Stomach (tissue), 4 donors: ENCODE measurements around the gene OR14J1.
"Not testable (repeated sequence)": the region's sequence is repeated elsewhere in the genome, so short reads cannot be mapped to it uniquely, and the experiment has no call there.

Experiments
- CTCF ChIP-seq, 7 experiments: fragments of 450-650 bp in 4 of 7; fragments of 200-600 bp in 3 of 7; sonication (generic) in 3 of 7; IDR thresholded peaks; one replicate each; pipeline ENCODE4 v1.5.1; 2016 to 2019; ENCODE audit warnings: antibody characterized with exemption in 7 of 7, control low read depth in 2 of 7, mild to moderate bottlenecking in 1 of 7
- POLR2A ChIP-seq, 4 donors: fragments of 450-650 bp; IDR thresholded peaks; one replicate each; pipeline ENCODE4 v1.6.1; 2016; ENCODE audit warnings: antibody characterized with exemption in 4 of 4, control low read depth in 2 of 4, mild to moderate bottlenecking in 1 of 4, moderate library complexity in 1 of 4
- POLR2AphosphoS5 ChIP-seq, 3 donors: sonication (generic); formaldehyde crosslinking; IDR thresholded peaks; one replicate each; pipeline ENCODE4 v1.6.1; 2016; ENCODE audit warnings: antibody characterized with exemption in 3 of 3

GRCh38 chr6:29349348-29349747, 47.8 kb downstream of the OR14J1 start:
- TF ChIP-seq CTCF, POLR2AphosphoS5, POLR2A (IDR thresholded peaks at IDR 0.05): not testable (repeated sequence)
